LNCAP (cell line): ENCODE results near the gene LAMA5.

Source experiments
- TF ChIP-seq, protein P1 (sequence below): fragments of 450-650 bp; IDR thresholded peaks from 2 replicates; pipeline ENCODE4 v1.5.1; 2017; ENCODE audit warnings: mild to moderate bottlenecking

Gene LAMA5

DNA sequence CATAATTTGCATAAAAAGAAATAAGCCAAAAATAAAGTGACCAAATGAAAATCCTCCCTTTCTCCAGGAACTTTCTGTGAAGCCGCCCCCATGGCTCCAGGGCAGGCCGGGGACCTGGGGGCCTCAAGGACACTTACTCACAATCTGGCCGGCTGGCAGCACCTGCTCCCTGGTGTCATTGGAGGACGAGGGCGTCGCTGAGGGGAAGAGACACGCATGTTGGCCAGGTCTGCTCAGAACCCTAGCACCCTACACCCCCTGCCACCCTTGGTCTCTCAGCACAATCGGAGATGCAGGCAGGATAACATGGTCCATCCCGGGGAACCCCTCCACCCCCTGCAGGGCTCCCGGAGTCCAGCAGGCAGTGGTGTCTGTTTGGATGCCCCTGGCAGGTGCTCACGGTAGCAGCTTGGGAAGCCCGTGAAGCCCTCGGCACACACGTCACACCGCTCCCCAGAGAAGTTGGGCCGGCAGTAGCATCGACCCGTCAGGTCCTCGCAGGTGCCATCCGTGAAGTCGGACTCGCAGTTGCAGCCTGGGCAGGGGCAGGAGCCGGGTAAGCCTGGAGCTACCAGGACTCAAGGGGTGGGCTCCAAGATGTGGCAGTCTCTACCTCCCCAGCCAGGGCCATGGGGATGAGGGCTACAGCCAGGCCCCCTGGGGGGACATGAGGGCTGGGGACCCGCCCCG, 21.3 kb downstream of the LAMA5 start:
- TF ChIP-seq, protein P1, sequence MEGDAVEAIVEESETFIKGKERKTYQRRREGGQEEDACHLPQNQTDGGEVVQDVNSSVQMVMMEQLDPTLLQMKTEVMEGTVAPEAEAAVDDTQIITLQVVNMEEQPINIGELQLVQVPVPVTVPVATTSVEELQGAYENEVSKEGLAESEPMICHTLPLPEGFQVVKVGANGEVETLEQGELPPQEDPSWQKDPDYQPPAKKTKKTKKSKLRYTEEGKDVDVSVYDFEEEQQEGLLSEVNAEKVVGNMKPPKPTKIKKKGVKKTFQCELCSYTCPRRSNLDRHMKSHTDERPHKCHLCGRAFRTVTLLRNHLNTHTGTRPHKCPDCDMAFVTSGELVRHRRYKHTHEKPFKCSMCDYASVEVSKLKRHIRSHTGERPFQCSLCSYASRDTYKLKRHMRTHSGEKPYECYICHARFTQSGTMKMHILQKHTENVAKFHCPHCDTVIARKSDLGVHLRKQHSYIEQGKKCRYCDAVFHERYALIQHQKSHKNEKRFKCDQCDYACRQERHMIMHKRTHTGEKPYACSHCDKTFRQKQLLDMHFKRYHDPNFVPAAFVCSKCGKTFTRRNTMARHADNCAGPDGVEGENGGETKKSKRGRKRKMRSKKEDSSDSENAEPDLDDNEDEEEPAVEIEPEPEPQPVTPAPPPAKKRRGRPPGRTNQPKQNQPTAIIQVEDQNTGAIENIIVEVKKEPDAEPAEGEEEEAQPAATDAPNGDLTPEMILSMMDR: no peak

DNA sequence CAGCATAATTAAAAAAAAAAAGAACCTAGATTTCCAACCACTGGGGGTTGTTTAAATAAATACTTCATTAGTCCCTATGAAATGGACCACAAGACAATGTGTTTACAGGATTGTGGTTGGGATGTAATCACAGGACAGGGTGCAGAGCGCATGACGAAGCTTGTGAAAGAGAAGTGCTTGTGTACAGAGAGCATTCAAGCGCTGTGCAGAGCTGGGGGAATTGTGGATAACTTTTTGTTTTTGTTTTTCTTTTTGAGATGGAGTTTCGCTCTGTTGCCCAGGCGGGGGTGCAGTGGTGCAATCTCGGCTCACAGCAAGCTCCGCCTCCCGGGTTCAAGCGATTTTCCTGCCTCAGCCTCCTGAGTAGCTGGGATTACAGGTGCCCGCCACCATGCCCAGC, 22.3 kb downstream of the LAMA5 start:
- TF ChIP-seq, protein P1: no peak

DNA sequence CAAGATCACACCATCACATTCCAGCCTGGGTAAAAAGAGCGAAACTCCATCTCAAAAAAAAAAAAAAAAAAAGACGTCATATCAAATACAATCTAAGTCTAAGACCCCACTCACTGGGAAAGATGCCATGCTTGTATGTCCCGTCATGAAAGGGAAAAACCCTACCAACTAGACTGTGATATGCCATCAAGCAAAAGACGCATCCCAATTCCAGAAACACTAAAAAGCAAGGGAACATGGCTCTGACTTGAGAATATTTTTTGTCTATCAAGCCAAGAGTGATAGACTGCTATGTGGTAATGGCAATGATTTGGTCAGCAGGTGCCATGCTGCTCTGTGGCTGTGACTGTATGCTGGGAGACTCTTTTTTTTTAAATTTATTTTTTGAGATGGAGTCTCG, 23.0 kb downstream of the LAMA5 start:
- TF ChIP-seq, protein P1: no peak

GRCh38 chr20:62342910-62343309, 24.2 kb downstream of the LAMA5 start:
- TF ChIP-seq, protein P1: no peak

GRCh38 chr20:62339647-62340062, 27.5 kb downstream of the LAMA5 start:
- TF ChIP-seq, protein P1: no peak

GRCh38 chr20:62338294-62338620, 28.9 kb downstream of the LAMA5 start:
- TF ChIP-seq, protein P1: no peak

GRCh38 chr20:62337558-62338293, 29.4 kb downstream of the LAMA5 start:
- TF ChIP-seq, protein P1: no peak
